H1 (cell line): ENCODE data around the gene BCL2L11. TPM values are rescaled to one million over a fixed set of nuclear protein-coding genes. Genes with fewer than 3 reads are reported as not detected.

Source experiments
- CTCF ChIA-PET: fragments of 300-600 bp; sonication (Branson Sonifier 250); formaldehyde crosslinking; loops from one replicate; lab custom pipeline; 2021; ENCODE audit not compliant: partially characterized antibody; lab: Charles Lee
- POLR2A ChIA-PET: fragments of 300-600 bp; sonication (Branson Sonifier 250); formaldehyde crosslinking; loops from one replicate; lab custom pipeline; 2021; ENCODE audit warnings: inconsistent platforms; ENCODE audit not compliant: partially characterized antibody; lab: Charles Lee
- DNase-seq, 2 experiments: peaks; one replicate each; pipeline versions ENCODE4 v3.0.0 to v3.0.0-alpha.2; 2010 to 2022; ENCODE audit warnings: low spot score in 2 of 2, low read depth in 1 of 2, mixed read lengths in 1 of 2
- FAIRE-seq: peaks from 2 replicates; lab custom pipeline; 2011; peaks lifted over from hg19 to GRCh38; lab: Jason Lieb, UNC
- H2AFZ ChIP-seq: 2 replicates; pipeline ENCODE4 v1.8.1; 2012; ENCODE audit warnings: low read length, inconsistent platforms
- H2AK5ac ChIP-seq: 2 replicates; pipeline ENCODE4 v1.6.1; 2013; ENCODE audit warnings: low read depth, low read length
- H2BK120ac ChIP-seq: replicated peaks from 2 replicates; pipeline ENCODE3; 2013; ENCODE audit warnings: low read depth, low read length, inconsistent platforms
- H2BK12ac ChIP-seq: 2 replicates; pipeline ENCODE4 v1.6.1; 2013; ENCODE audit warnings: low read depth, low read length
- H2BK15ac ChIP-seq: 2 replicates; pipeline ENCODE4 v1.6.1; 2013; ENCODE audit warnings: low read length
- H2BK20ac ChIP-seq: 2 replicates; pipeline ENCODE4 v1.6.1; 2013; ENCODE audit warnings: low read length
- H2BK5ac ChIP-seq: 2 replicates; pipeline ENCODE4 v1.6.1; 2013; ENCODE audit warnings: low read depth, low read length
- H3K14ac ChIP-seq: 2 replicates; pipeline ENCODE4 v1.6.1; 2013; ENCODE audit warnings: inconsistent platforms; ENCODE audit not compliant: insufficient read length
- H3K18ac ChIP-seq: 2 replicates; pipeline ENCODE4 v1.6.1; 2013; ENCODE audit warnings: low read length; ENCODE audit errors: extremely low read depth
- H3K23ac ChIP-seq: 2 replicates; pipeline ENCODE4 v1.6.1; 2013; ENCODE audit warnings: inconsistent platforms; ENCODE audit not compliant: insufficient read length
- H3K23me2 ChIP-seq: 2 replicates; pipeline ENCODE4 v1.6.1; 2013; ENCODE audit warnings: low read depth, low read length
- H3K27ac ChIP-seq: 2 replicates; pipeline ENCODE4 v1.6.1; 2011; ENCODE audit warnings: low read depth, low read length, inconsistent platforms
- H3K27me3 ChIP-seq, 4 experiments: replicated peaks in 1 of 4; 1 replicate in 1 of 4; 2 replicates in 3 of 4; pipeline versions ENCODE4 v1.6.1 to v1.8.1; 2011 to 2013; ENCODE audit warnings: low read length in 3 of 4, mild to moderate bottlenecking in 3 of 4, inconsistent platforms in 2 of 4, mixed read lengths in 2 of 4, moderate library complexity in 1 of 4; ENCODE audit not compliant: control insufficient read depth in 3 of 4, insufficient read depth in 3 of 4; ENCODE audit errors: extremely low read depth in 1 of 4
- H3K36me3 ChIP-seq, 4 experiments: 2 replicates each; pipeline versions ENCODE4 v1.6.1 to v1.8.1; 2011 to 2013; ENCODE audit warnings: mild to moderate bottlenecking in 4 of 4, low read length in 3 of 4, moderate library complexity in 2 of 4, control low read depth in 1 of 4, inconsistent platforms in 1 of 4; ENCODE audit not compliant: insufficient read depth in 4 of 4, control insufficient read depth in 2 of 4
- H3K4ac ChIP-seq: replicated peaks from 2 replicates; pipeline ENCODE3; 2013; ENCODE audit warnings: low read length, low read depth, mixed read lengths, inconsistent platforms; ENCODE audit not compliant: insufficient read length
- H3K4me1 ChIP-seq, 4 experiments: replicated peaks in 1 of 4; 1 replicate in 1 of 4; 2 replicates in 3 of 4; pipeline versions ENCODE4 v1.6.1 to v1.8.1; 2011 to 2013; ENCODE audit warnings: low read length in 3 of 4, inconsistent platforms in 2 of 4, mixed read lengths in 1 of 4; ENCODE audit not compliant: insufficient read depth in 4 of 4, control insufficient read depth in 3 of 4
- H3K4me2 ChIP-seq, 2 experiments: 2 replicates each; pipeline versions ENCODE4 v1.6.1 to v1.8.1; 2011 to 2013; ENCODE audit warnings: low read depth in 2 of 2, low read length in 2 of 2, control low read depth in 1 of 2, inconsistent platforms in 1 of 2, mild to moderate bottlenecking in 1 of 2; ENCODE audit not compliant: insufficient read depth in 1 of 2
- H3K4me3 ChIP-seq, 4 experiments: fragments of 200-600, 300-600 bp in 1 of 4; sonication (generic), shearing (Covaris generic), sonication (Bioruptor Twin) in 1 of 4; 2 replicates each; pipeline versions ENCODE4 v1.5.1 to v1.8.1; 2011 to 2016; ENCODE audit warnings: low read length in 4 of 4, low read depth in 3 of 4, control low read depth in 2 of 4, inconsistent platforms in 2 of 4, mild to moderate bottlenecking in 2 of 4, mixed read lengths in 1 of 4, moderate library complexity in 1 of 4; ENCODE audit not compliant: insufficient read depth in 2 of 4; ENCODE audit errors: extremely low read depth in 1 of 4
- H3K56ac ChIP-seq: replicated peaks from 2 replicates; pipeline ENCODE3; 2013; ENCODE audit warnings: low read depth, mild to moderate bottlenecking, mixed read lengths, low read length, inconsistent platforms; ENCODE audit not compliant: insufficient read length
- H3K79me1 ChIP-seq: 2 replicates; pipeline ENCODE4 v1.6.1; 2013; ENCODE audit warnings: low read depth, low read length, control low read depth
- H3K79me2 ChIP-seq, 2 experiments: 2 replicates each; pipeline versions ENCODE4 v1.6.1 to v1.8.1; 2012 to 2013; ENCODE audit warnings: low read length in 2 of 2, mild to moderate bottlenecking in 2 of 2, inconsistent platforms in 1 of 2; ENCODE audit not compliant: insufficient read depth in 2 of 2, control insufficient read depth in 1 of 2
- H3K9ac ChIP-seq, 4 experiments: replicated peaks in 1 of 4; 1 replicate in 1 of 4; 2 replicates in 3 of 4; pipeline versions ENCODE4 v1.6.1 to v1.8.1; 2011 to 2013; ENCODE audit warnings: low read depth in 3 of 4, low read length in 3 of 4, control low read depth in 2 of 4, mild to moderate bottlenecking in 2 of 4, moderate library complexity in 2 of 4, inconsistent platforms in 1 of 4; ENCODE audit errors: extremely low read depth in 1 of 4
- H3K9me3 ChIP-seq, 2 experiments: 2 replicates each; pipeline versions ENCODE4 v1.6.1 to v1.8.1; 2012 to 2013; ENCODE audit warnings: mild to moderate bottlenecking in 2 of 2, moderate library complexity in 2 of 2, control low read depth in 1 of 2, inconsistent platforms in 1 of 2, low read depth in 1 of 2, low read length in 1 of 2, mixed read lengths in 1 of 2; ENCODE audit not compliant: insufficient read depth in 2 of 2
- H4K20me1 ChIP-seq, 2 experiments: replicated peaks in 1 of 2; 2 replicates each; pipeline versions ENCODE3 to v1.8.1; 2011 to 2013; ENCODE audit warnings: inconsistent platforms in 2 of 2, low read length in 2 of 2, mild to moderate bottlenecking in 1 of 2; ENCODE audit not compliant: insufficient read depth in 2 of 2, control insufficient read depth in 1 of 2
- H4K5ac ChIP-seq: 2 replicates; pipeline ENCODE4 v1.6.1; 2013; ENCODE audit warnings: low read length, low read depth, mixed read lengths, inconsistent platforms; ENCODE audit not compliant: insufficient read length
- H4K8ac ChIP-seq: 2 replicates; pipeline ENCODE4 v1.8.0; 2013; ENCODE audit warnings: mild to moderate bottlenecking, moderate library complexity, low read length, inconsistent platforms; ENCODE audit not compliant: insufficient read depth; ENCODE audit errors: extremely low read depth
- H4K91ac ChIP-seq: replicated peaks from 2 replicates; pipeline ENCODE3; 2013; ENCODE audit warnings: low read length, mixed read lengths, inconsistent platforms; ENCODE audit not compliant: insufficient read length
- ASH2L ChIP-seq: fragments of 200-600, 300-600 bp; sonication (generic); IDR thresholded peaks from one replicate; pipeline ENCODE4 v1.7.1; 2017; ENCODE audit warnings: low read length
- BRCA1 ChIP-seq: IDR thresholded peaks from 2 replicates; pipeline ENCODE4 v1.6.1; 2012; ENCODE audit warnings: low read depth, low read length, improper control_type of control experiment
- CBX8 ChIP-seq: fragments of 300-800, 300-1000 bp; sonication (generic); IDR thresholded peaks from 2 replicates; pipeline ENCODE4 v1.7.1; 2016; ENCODE audit warnings: low read depth, low read length, borderline replicate concordance
- CHD1 ChIP-seq: IDR thresholded peaks from 2 replicates; pipeline ENCODE4 v1.6.1; 2012; ENCODE audit warnings: low read depth, low read length, improper control_type of control experiment
- CTBP2 ChIP-seq: IDR thresholded peaks from 2 replicates; pipeline ENCODE4 v1.7.0; 2011; ENCODE audit warnings: borderline replicate concordance, mild to moderate bottlenecking, moderate library complexity, mixed read lengths, low read length; ENCODE audit not compliant: insufficient read depth, insufficient read length
- EGR1 ChIP-seq: IDR thresholded peaks from 2 replicates; pipeline ENCODE4 v1.6.1; 2011; ENCODE audit warnings: low read depth, low read length, borderline replicate concordance
- EZH2 ChIP-seq: fragments of 200-600 bp; sonication (generic); IDR thresholded peaks from 2 replicates; pipeline ENCODE4 v1.7.1; 2012; ENCODE audit warnings: low read depth, mild to moderate bottlenecking, moderate library complexity, low read length, inconsistent platforms; ENCODE audit not compliant: severe bottlenecking
- FOSL1 ChIP-seq: IDR thresholded peaks from 2 replicates; pipeline ENCODE4 v1.6.1; 2011; ENCODE audit warnings: mild to moderate bottlenecking, low read depth, low read length, moderate library complexity; ENCODE audit not compliant: insufficient read depth
- MAX ChIP-seq: IDR thresholded peaks from 2 replicates; pipeline ENCODE4 v1.6.1; 2012; ENCODE audit warnings: inconsistent platforms
- POU5F1 ChIP-seq: IDR thresholded peaks from 2 replicates; pipeline ENCODE4 v1.6.1; 2011; ENCODE audit warnings: low read depth, mild to moderate bottlenecking, low read length, moderate library complexity
- SAP30 ChIP-seq: fragments of 300-600 bp; sonication (generic); IDR thresholded peaks from 2 replicates; pipeline ENCODE4 v1.7.1; 2012; ENCODE audit warnings: low read length, moderate library complexity, mild to moderate bottlenecking, inconsistent platforms; ENCODE audit not compliant: insufficient read depth, insufficient replicate concordance
- SIX5 ChIP-seq: IDR thresholded peaks from 2 replicates; pipeline ENCODE4 v1.6.1; 2011; ENCODE audit warnings: mild to moderate bottlenecking, low read depth, low read length
- TAF7 ChIP-seq: optimal IDR thresholded peaks from 2 replicates; pipeline ENCODE3; 2011; ENCODE audit warnings: low read depth, mild to moderate bottlenecking, inconsistent platforms, low read length, moderate library complexity, borderline replicate concordance
- TCF12 ChIP-seq: IDR thresholded peaks from 2 replicates; pipeline ENCODE4 v1.6.1; 2011; ENCODE audit warnings: low read depth, mild to moderate bottlenecking, low read length
- TEAD4 ChIP-seq: IDR thresholded peaks from 2 replicates; pipeline ENCODE4 v1.6.1; 2012; ENCODE audit warnings: low read depth, low read length, inconsistent platforms, mixed read lengths
- WGBS, 2 experiments: shearing (Covaris generic) in 1 of 2; methylation state at CpG; one replicate each; pipeline versions ENCODE4 v1.1.6 to v1.1.7; 2013 to 2015; ENCODE audit warnings: low lambda C conversion rate in 2 of 2, mixed read lengths in 2 of 2, inconsistent platforms in 1 of 2, low coverage in 1 of 2, missing lambda C conversion rate in 1 of 2; ENCODE audit not compliant: insufficient replicate concordance in 2 of 2, insufficient coverage in 1 of 2, insufficient read length in 1 of 2; ENCODE audit errors: extremely low coverage in 1 of 2, missing lambda C conversion rate in 1 of 2; 5-methylcytosine and 5-hydroxymethylcytosine counted together
- polyA plus RNA-seq, 7 experiments: library from polyadenylated mRNA; depleted of rRNA in 3 of 7; stranded (reverse) in 5 of 7; unstranded in 2 of 7; fragments of >200 nt in 5 of 7; fragments of 200-250 nt in 2 of 7; gene quantifications; 1 replicate in 5 of 7; 2 replicates in 1 of 7; 4 replicates in 1 of 7; pipeline versions ENCODE4 v1.2.1 to v1.2.3, GENCODE V29; 2011 to 2013; ENCODE audit warnings: missing spikeins in 2 of 7, mixed read lengths in 2 of 7
- total RNA-seq: library from RNA; stranded (reverse); fragmentation: NEBNext Ultra II Directional; extraction: Animal tissue kit (Norgen Biotek cat#: 25700); gene quantifications from 2 replicates; pipeline ENCODE4 v1.2.1, GENCODE V29; 2021

The BCL2L11 gene
- total and polyA plus RNA-seq, 2 of the 8 experiments (the other 6 are each of a cell fraction or from before 2014, with no cell fraction given) = 7.5 to 22.9 TPM

- Histone ChIP-seq H2BK12ac (no peak overlapping the region), H2BK15ac (no peak overlapping the region), H3K4ac (no peak overlapping the region), H3K14ac (no peak overlapping the region), H2BK5ac (no peak overlapping the region), H2BK20ac (no peak overlapping the region), H4K91ac (no peak overlapping the region), H3K79me2 (peaks cover 5 to 61% of the 10 kb centered on the region in 2 experiments; a peak in 2 of 4 replicates), H3K27me3 (no peaks in the 10 kb centered on the region), H4K8ac (no peak overlapping the region), H3K9me3 (no peaks in the 10 kb centered on the region), H4K20me1 (peaks cover 6 to 22% of the 10 kb centered on the region in 2 experiments), H3K27ac (no peak overlapping the region), H3K23me2 (no peaks in the 10 kb centered on the region), H3K9ac (no peak overlapping the region), H3K23ac (no peak overlapping the region), H3K18ac (no peak overlapping the region), H3K4me3 (no peak overlapping the region), H3K4me1 (peaks cover 0 to 5% (median 0%) of the 10 kb centered on the region in 4 experiments; a peak in 2 of 7 replicates), H2AFZ (no peak overlapping the region), H3K36me3 (peaks cover 0 to 20% (median 8%) of the 10 kb centered on the region in 4 experiments; a peak in 4 of 8 replicates), H3K56ac (no peak overlapping the region), H2AK5ac (no peak overlapping the region), H4K5ac (no peak overlapping the region), H2BK120ac (no peak overlapping the region), H3K4me2 (no peak overlapping the region), H3K79me1 (peaks cover 19% of the 10 kb centered on the region)
- FAIRE-seq (no peak), DNase-seq (no peak)
- 85% methylated on average over 5 of the region's 5 CpGs; no CpG with 5 or more reads in 1 of the 2 experiments for WGBS, 2 experiments
- POLR2A ChIA-PET = no interaction called here
- CTCF ChIA-PET = no interaction called here
- TF ChIP-seq EZH2 (no peak), SIX5 (no peak), ASH2L (no peak), SAP30 (no peak), TCF12 (no peak), EGR1 (no peak), TAF7 (no peak), TEAD4 (no peak), CTBP2 (no peak), FOSL1 (no peak), CBX8 (no peak), CHD1 (no peak), MAX (no peak), POU5F1 (no peak), BRCA1 (no peak)
Measured at GRCh38 chr2:111138839-111139238, 18.1 kb downstream of the BCL2L11 start.
